GM12892 (cell line): ENCODE results near the gene PPP3CA.

Experiments used
- POLR2A ChIP-seq: IDR thresholded peaks from 2 replicates; pipeline ENCODE4 v1.6.1; 2011; ENCODE audit warnings: low read depth, low read length, control low read depth
- POLR2AphosphoS5 ChIP-seq: IDR thresholded peaks from 2 replicates; pipeline ENCODE4 v1.6.1; 2011; ENCODE audit warnings: low read depth, low read length, control low read depth
- TAF1 ChIP-seq: IDR thresholded peaks from 2 replicates; pipeline ENCODE4 v1.6.1; 2011; ENCODE audit warnings: low read depth, mild to moderate bottlenecking, control low read depth, low read length, borderline replicate concordance

- TF ChIP-seq POLR2A (no peak), POLR2AphosphoS5 (no peak), TAF1 (no peak)
Observed at GRCh38 chr4:101000496-101000895, 346.8 kb downstream of the PPP3CA start.
